Ascending aorta (tissue), 2 donors: ENCODE data around the gene MPIG6B. TPM values are rescaled to one million over a fixed set of nuclear protein-coding genes. Genes with fewer than 3 reads are reported as not detected.

ENCODE experiments used
- DNase-seq, 2 donors: peaks; one replicate each; pipeline ENCODE4 v3.0.0-alpha.2; 2019; ENCODE audit warnings: low spot score in 2 of 2
- H3K27ac ChIP-seq, 2 donors: fragments of 200-600 bp; sonication (generic); one replicate each; pipeline ENCODE4 v1.5.1; 2016 to 2017; ENCODE audit warnings: mild to moderate bottlenecking in 1 of 2
- H3K27me3 ChIP-seq: fragments of 200-600 bp; sonication (generic); one replicate; pipeline ENCODE4 v1.5.1; 2017
- H3K36me3 ChIP-seq, 2 donors: fragments of 200-600 bp; sonication (generic); one replicate each; pipeline ENCODE4 v1.5.1; 2016
- H3K4me1 ChIP-seq, 2 donors: fragments of 200-600 bp; sonication (generic); one replicate each; pipeline ENCODE4 v1.5.1; 2016 to 2017; ENCODE audit warnings: mild to moderate bottlenecking in 1 of 2
- H3K4me3 ChIP-seq, 2 donors: fragments of 200-600 bp; sonication (generic); one replicate each; pipeline ENCODE4 v1.5.1; 2016 to 2017; ENCODE audit warnings: mild to moderate bottlenecking in 1 of 2
- H3K9me3 ChIP-seq, 2 donors: fragments of 200-600 bp; sonication (generic); one replicate each; pipeline ENCODE4 v1.5.1; 2016
- CTCF ChIP-seq, 3 experiments: fragments of 200-600 bp in 2 of 3; fragments of 450-650 bp in 1 of 3; sonication (generic) in 2 of 3; IDR thresholded peaks; one replicate each; pipeline ENCODE4 v1.5.1; 2016 to 2019; ENCODE audit warnings: antibody characterized with exemption in 3 of 3, mild to moderate bottlenecking in 1 of 3, moderate library complexity in 1 of 3
- intact Hi-C: fragments of 100-400 bp; cut with DNase I; formaldehyde crosslinking; loops from one replicate; pipeline ENCODE4 v1.15.1; 2023
- total RNA-seq: library from RNA; depleted of rRNA; stranded (reverse); fragments of >200 nt; gene quantifications from one replicate; pipeline ENCODE4 v1.1.0, GENCODE V29; 2016

Gene MPIG6B
- total RNA-seq, 1 donor from 2014 or later = not detected

GRCh38 chr6:31769684-31770371, 46.7 kb downstream of the MPIG6B start:
- H3K4me1 ChIP-seq = no peaks in the 10 kb centered on the region
- no peak overlapping the region for H3K4me3 ChIP-seq
- H3K27ac ChIP-seq = no peak overlapping the region
- intact Hi-C loops = loop anchor here (5.0 kb wide), 1 partner anchor 88 kb away; the partner anchor contains the start of gene LY6G5C
- DNase-seq = peak in 1 of 2 donors; percentile 25
- no peaks in the 10 kb centered on the region for H3K9me3 ChIP-seq
- H3K36me3 ChIP-seq = no peaks in the 10 kb centered on the region
- TF ChIP-seq CTCF (IDR thresholded peaks at IDR 0.05) = peak; percentile 32 to 56 (median 54)
- H3K27me3 ChIP-seq = no peaks in the 10 kb centered on the region

GRCh38 chr6:31770860-31771259, 47.7 kb downstream of the MPIG6B start:
- H3K9me3 ChIP-seq = no peaks in the 10 kb centered on the region
- no peak for TF ChIP-seq CTCF (IDR thresholded peaks at IDR 0.05)
- H3K36me3 ChIP-seq = no peaks in the 10 kb centered on the region
- H3K4me1 ChIP-seq = no peaks in the 10 kb centered on the region
- H3K27me3 ChIP-seq = no peaks in the 10 kb centered on the region
- no peak overlapping the region for H3K27ac ChIP-seq
- H3K4me3 ChIP-seq = no peak overlapping the region
- intact Hi-C loops = loop anchor here (5.0 kb wide), 1 partner anchor 89 kb away; the partner anchor contains the start of gene LY6G5C
- no peak for DNase-seq

GRCh38 chr6:31771992-31772358, 48.8 kb downstream of the MPIG6B start:
- no peak for DNase-seq
- intact Hi-C loops = loop anchor here (2.0 to 5.0 kb wide), 2 partner anchors 59 to 90 kb away; partner anchors contain the start of gene LY6G5C
- no peak overlapping the region for H3K27ac ChIP-seq
- no peaks in the 10 kb centered on the region for H3K27me3 ChIP-seq
- H3K4me1 ChIP-seq = peaks cover 0 to 3% of the 10 kb centered on the region in 2 donors
- H3K36me3 ChIP-seq = no peaks in the 10 kb centered on the region
- no peak for TF ChIP-seq CTCF (IDR thresholded peaks at IDR 0.05)
- H3K4me3 ChIP-seq = no peak overlapping the region
- H3K9me3 ChIP-seq = no peaks in the 10 kb centered on the region

- H3K27ac ChIP-seq = no peak overlapping the region
- H3K4me1 ChIP-seq = peaks cover 0 to 6% of the 10 kb centered on the region in 2 donors
- TF ChIP-seq CTCF (IDR thresholded peaks at IDR 0.05) = no peak
- no peak for DNase-seq
- peaks cover 13 to 20% of the 10 kb centered on the region in 2 donors for H3K36me3 ChIP-seq
- H3K4me3 ChIP-seq = no peak overlapping the region
- H3K27me3 ChIP-seq = no peaks in the 10 kb centered on the region
- H3K9me3 ChIP-seq = no peaks in the 10 kb centered on the region
- intact Hi-C loops = no loop called here
These were observed 52.0 kb downstream of the MPIG6B start for GRCh38 chr6:31775184-31775583.

GRCh38 chr6:31775633-31776484, 52.7 kb downstream of the MPIG6B start:
- peak in 1 of 2 donors; percentile 54 for DNase-seq
- Histone ChIP-seq H3K4me3 (no peak overlapping the region), H3K9me3 (no peaks in the 10 kb centered on the region), H3K27ac (no peak overlapping the region), H3K27me3 (no peaks in the 10 kb centered on the region), H3K4me1 (peaks cover 0 to 6% of the 10 kb centered on the region in 2 donors), H3K36me3 (peaks cover 20 to 27% of the 10 kb centered on the region in 2 donors)
- intact Hi-C loops = no loop called here
- TF ChIP-seq CTCF (IDR thresholded peaks at IDR 0.05) = no peak

Other genes starting within 250 kb of the MPIG6B start
- 0.11 TPM for gene MICB, start 225.2 kb upstream of the MPIG6B start, total RNA-seq
- not detected for gene MCCD1, start 194.4 kb upstream of the MPIG6B start, total RNA-seq
- gene DDX39B, start 181.4 kb upstream of the MPIG6B start, total RNA-seq = 134 TPM
- gene ATP6V1G2, start 176.8 kb upstream of the MPIG6B start, total RNA-seq = not detected
- 71.5 TPM for gene NFKBIL1, start 175.8 kb upstream of the MPIG6B start, total RNA-seq
- gene LTA, start 151.1 kb upstream of the MPIG6B start, total RNA-seq = not detected
- gene TNF, start 147.8 kb upstream of the MPIG6B start, total RNA-seq = 11.5 TPM
- not detected for gene LTB, start 140.9 kb upstream of the MPIG6B start, total RNA-seq
- gene LST1, start 137.1 kb upstream of the MPIG6B start, total RNA-seq = 21.4 TPM
- not detected for gene NCR3, start 130.4 kb upstream of the MPIG6B start, total RNA-seq
- 1.7 TPM for gene AIF1, start 108.1 kb upstream of the MPIG6B start, total RNA-seq
- gene PRRC2A, start 102.7 kb upstream of the MPIG6B start, total RNA-seq = 171 TPM
- gene BAG6, start 70.7 kb upstream of the MPIG6B start, total RNA-seq = 255 TPM
- gene APOM, start 67.5 kb upstream of the MPIG6B start, total RNA-seq = not detected
- gene C6orf47, start 62.6 kb upstream of the MPIG6B start, total RNA-seq = 20.9 TPM
- gene GPANK1, start 58.4 kb upstream of the MPIG6B start, total RNA-seq = 9.8 TPM
- gene CSNK2B, start 57.3 kb upstream of the MPIG6B start, total RNA-seq = 148 TPM
- 24.1 TPM for gene LY6G5B, start 53.4 kb upstream of the MPIG6B start, total RNA-seq
- gene LY6G5C, start 42.3 kb upstream of the MPIG6B start, total RNA-seq = 0.96 TPM
- 28.0 TPM for gene ABHD16A, start 20.0 kb upstream of the MPIG6B start, total RNA-seq
- not detected for gene LY6G6F, start 16.5 kb upstream of the MPIG6B start, total RNA-seq
- not detected for gene LY6G6D, start 8.0 kb upstream of the MPIG6B start, total RNA-seq
- not detected for gene LY6G6C, start 1.6 kb upstream of the MPIG6B start, total RNA-seq
- gene DDAH2, start 5.9 kb downstream of the MPIG6B start, total RNA-seq = 150 TPM
- 281 TPM for gene CLIC1, start 13.2 kb downstream of the MPIG6B start, total RNA-seq
- 17.7 TPM for gene MSH5, start 16.6 kb downstream of the MPIG6B start, total RNA-seq
- not detected for gene SAPCD1, start 39.3 kb downstream of the MPIG6B start, total RNA-seq
- not detected for gene VWA7, start 54.0 kb downstream of the MPIG6B start, total RNA-seq
- 48.3 TPM for gene VARS1, start 72.4 kb downstream of the MPIG6B start, total RNA-seq
- gene LSM2, start 83.6 kb downstream of the MPIG6B start, total RNA-seq = 61.3 TPM
- gene HSPA1L, start 91.9 kb downstream of the MPIG6B start, total RNA-seq = not detected
- gene HSPA1A, start 92.2 kb downstream of the MPIG6B start, total RNA-seq = 288 TPM
- gene HSPA1B, start 104.4 kb downstream of the MPIG6B start, total RNA-seq = 613 TPM
- 21.6 TPM for gene NEU1, start 139.4 kb downstream of the MPIG6B start, total RNA-seq
- gene SLC44A4, start 155.6 kb downstream of the MPIG6B start, total RNA-seq = not detected
- 39.5 TPM for gene EHMT2, start 174.3 kb downstream of the MPIG6B start, total RNA-seq
- 7.3 TPM for gene ZBTB12, start 178.7 kb downstream of the MPIG6B start, total RNA-seq
- 18.6 TPM for gene C2, start 204.3 kb downstream of the MPIG6B start, total RNA-seq
- 132 TPM for gene CFB, start 222.7 kb downstream of the MPIG6B start, total RNA-seq
- 208 TPM for gene NELFE, start 235.6 kb downstream of the MPIG6B start, total RNA-seq
- 77.4 TPM for gene SKIC2, start 235.8 kb downstream of the MPIG6B start, total RNA-seq
- 18.0 TPM for gene DXO, start 248.8 kb downstream of the MPIG6B start, total RNA-seq